ENCODE data around the gene CCT8.

GRCh38 chr21:29030909-29031308, 42.5 kb downstream of the CCT8 start:
- TF ChIP-seq EZH2 (IDR thresholded peaks at IDR 0.05; ENCODE audit: insufficient read depth, poor library complexity, severe bottlenecking): no peak
- TF ChIP-seq EZH2phosphoT487 (IDR thresholded peaks at IDR 0.05; ENCODE audit: insufficient read depth, low read depth): no peak
